ENCODE measurements around the gene SLC6A1. TPM values are rescaled to one million over a fixed set of nuclear protein-coding genes. Genes with fewer than 3 reads are reported as not detected.

Gene SLC6A1
- total RNA-seq, 3 donors from 2014 or later: 0.14 to 0.35 (median 0.20) TPM

DNA sequence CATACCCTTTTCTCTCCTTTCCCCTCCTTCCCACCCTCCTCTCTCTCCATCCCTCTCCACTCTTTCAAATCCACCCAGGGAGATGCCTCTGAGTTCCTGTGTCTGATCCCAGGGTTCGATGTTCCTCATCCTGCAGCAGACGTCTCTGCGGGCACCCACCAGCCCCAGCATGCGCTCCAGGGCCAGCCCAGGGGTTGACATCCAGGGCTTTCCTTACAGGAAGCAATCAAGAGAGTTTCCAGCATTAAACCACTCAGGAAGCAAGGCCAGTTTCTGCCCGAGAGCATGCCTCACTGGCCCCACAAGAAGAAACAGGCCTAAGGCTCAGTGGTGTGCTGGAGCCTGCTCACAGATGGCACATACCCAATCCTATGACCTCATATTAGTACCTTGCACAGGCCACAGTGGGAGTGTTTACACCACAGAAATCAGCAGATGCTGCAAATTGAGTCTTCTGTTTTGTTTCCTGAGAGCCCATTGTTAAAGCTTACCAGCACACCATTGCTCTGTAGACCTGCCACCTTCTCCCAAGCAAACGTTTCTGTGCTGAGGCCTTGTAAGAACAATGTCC lies 13.2 kb downstream of the SLC6A1 start:
- Histone ChIP-seq H3K4me3 (no peak overlapping the region), H3K36me3 (ENCODE audit: low read depth) (no peaks in the 10 kb centered on the region), H3K9me3 (no peaks in the 10 kb centered on the region), H3K4me1 (ENCODE audit: low read depth) (no peaks in the 10 kb centered on the region)
- ATAC-seq (no peak), DNase-seq (no peak)
- TF ChIP-seq, protein P1, sequence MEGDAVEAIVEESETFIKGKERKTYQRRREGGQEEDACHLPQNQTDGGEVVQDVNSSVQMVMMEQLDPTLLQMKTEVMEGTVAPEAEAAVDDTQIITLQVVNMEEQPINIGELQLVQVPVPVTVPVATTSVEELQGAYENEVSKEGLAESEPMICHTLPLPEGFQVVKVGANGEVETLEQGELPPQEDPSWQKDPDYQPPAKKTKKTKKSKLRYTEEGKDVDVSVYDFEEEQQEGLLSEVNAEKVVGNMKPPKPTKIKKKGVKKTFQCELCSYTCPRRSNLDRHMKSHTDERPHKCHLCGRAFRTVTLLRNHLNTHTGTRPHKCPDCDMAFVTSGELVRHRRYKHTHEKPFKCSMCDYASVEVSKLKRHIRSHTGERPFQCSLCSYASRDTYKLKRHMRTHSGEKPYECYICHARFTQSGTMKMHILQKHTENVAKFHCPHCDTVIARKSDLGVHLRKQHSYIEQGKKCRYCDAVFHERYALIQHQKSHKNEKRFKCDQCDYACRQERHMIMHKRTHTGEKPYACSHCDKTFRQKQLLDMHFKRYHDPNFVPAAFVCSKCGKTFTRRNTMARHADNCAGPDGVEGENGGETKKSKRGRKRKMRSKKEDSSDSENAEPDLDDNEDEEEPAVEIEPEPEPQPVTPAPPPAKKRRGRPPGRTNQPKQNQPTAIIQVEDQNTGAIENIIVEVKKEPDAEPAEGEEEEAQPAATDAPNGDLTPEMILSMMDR (IDR thresholded peaks at IDR 0.05): no peak
- intact Hi-C loops (cut with DNase I, micrococcal nuclease): no loop called here

DNA sequence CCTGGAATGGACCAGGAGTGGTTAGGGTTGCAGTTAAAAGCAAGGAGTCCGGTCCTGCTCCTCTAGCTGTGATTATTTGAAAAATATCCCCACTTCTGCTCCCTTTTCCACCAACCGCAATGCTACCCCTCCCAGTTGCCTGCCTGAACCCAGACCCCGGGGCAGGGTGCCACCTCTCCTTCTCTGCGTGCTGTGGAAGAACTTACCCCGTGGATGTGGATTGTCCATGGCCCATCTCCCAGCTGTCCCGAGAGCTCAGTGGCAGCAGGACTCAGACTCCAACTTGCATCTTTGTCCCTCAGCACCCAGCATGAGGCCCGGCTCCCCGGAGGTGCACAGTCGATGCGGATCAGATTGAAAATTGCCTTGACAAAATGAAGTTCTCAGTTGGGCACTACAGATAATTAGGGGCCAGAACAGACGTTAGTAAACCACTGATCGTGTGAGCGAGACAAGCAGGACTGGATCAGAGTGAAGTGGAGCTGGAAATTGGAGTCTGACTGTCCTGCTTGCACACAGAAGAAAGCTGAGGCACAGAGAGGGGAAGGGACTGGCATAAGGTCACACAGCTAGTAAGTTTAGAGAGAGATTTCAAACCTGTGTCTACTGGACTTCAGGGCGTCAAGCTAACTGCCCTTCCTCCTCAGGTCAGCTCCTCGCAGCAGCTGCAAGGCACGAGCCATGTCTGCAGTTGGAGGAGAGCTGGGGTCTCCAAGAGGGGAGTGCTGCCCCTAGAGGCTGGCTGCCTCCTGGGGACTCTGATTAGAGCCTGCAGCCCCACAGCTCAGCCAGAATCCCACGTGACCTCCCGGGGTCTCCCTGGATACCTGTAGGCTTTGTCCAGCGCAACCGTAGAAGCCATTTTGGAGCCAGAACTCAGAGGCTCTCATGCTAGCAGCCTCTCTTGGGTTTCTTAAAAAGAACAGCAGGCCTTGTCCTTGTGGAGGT lies 14.7 kb downstream of the SLC6A1 start:
- no peaks in the 10 kb centered on the region for H3K4me1 ChIP-seq (ENCODE audit: low read depth)
- H3K4me3 ChIP-seq: no peak overlapping the region
- H3K9me3 ChIP-seq: no peaks in the 10 kb centered on the region
- H3K36me3 ChIP-seq (ENCODE audit: low read depth): no peaks in the 10 kb centered on the region
- DNase-seq (no peak), ATAC-seq (no peak)
- TF ChIP-seq, protein P1 (IDR thresholded peaks at IDR 0.05): no peak
- intact Hi-C loops (cut with DNase I, micrococcal nuclease): no loop called here

DNA sequence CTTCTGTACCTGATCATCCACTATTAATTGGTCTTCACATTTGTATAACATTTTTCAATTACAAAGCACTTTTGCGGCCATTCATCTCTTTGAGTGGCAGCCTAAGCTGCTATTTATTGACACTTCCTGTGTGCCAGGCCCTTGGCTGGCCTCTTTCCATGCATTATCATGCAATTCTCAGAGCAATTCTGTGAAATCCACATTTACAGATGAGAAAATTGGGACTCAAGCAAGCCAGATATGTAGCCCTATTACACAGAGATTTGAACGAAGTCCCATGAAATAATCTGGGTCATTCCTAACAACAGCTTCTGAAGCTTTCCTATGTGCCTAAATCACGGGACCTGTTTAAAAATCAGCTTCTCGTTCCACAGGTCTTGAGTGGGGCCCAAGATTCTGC lies 17.4 kb downstream of the SLC6A1 start:
- intact Hi-C loops (cut with DNase I, micrococcal nuclease): no loop called here
- no peaks in the 10 kb centered on the region for H3K36me3 ChIP-seq (ENCODE audit: low read depth)
- DNase-seq (no peak), ATAC-seq (no peak)
- H3K9me3 ChIP-seq: no peaks in the 10 kb centered on the region
- no peak overlapping the region for H3K4me3 ChIP-seq
- TF ChIP-seq, protein P1 (IDR thresholded peaks at IDR 0.05): no peak
- no peaks in the 10 kb centered on the region for H3K4me1 ChIP-seq (ENCODE audit: low read depth)

DNA sequence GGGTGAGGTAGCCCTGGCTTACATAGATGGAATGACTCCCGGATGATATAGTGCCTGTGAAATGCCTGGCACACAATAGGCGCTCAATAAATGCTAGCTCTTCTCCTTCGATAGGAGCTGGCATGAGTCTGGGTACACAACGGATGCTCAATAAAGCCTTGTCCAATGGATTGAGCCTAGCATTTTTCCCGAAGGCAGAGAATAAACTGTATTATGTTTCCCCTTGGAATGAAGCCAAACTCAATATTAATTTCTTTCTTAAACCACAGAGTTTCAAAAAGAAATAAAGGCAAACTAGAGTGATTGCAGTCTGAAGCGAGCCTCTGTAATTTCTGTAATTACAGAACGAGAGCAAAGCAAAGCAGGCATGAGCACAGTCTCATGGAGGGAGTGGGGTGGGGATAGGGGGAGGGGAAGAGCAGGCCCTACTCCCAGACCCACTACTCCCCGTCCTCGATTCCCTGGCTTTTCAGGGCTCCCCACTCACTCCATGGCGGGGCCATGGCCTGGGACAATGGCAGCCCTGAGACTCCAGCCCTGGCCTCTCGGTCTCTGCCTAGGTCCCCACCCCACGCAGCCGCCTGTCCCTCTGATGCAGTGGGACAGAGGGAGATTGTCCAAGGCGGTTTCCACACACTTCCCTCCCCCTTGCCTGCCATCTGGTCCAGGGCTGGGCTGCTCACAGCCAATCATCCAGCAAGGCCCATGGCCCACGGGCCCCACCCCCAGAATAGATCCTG lies 18.0 kb downstream of the SLC6A1 start:
- TF ChIP-seq, protein P1 (IDR thresholded peaks at IDR 0.05): no peak
- no peaks in the 10 kb centered on the region for H3K9me3 ChIP-seq
- intact Hi-C loops (cut with DNase I, micrococcal nuclease): no loop called here
- H3K4me1 ChIP-seq (ENCODE audit: low read depth): no peaks in the 10 kb centered on the region
- H3K4me3 ChIP-seq: no peak overlapping the region
- no peak for DNase-seq
- no peak for ATAC-seq
- no peaks in the 10 kb centered on the region for H3K36me3 ChIP-seq (ENCODE audit: low read depth)

DNA sequence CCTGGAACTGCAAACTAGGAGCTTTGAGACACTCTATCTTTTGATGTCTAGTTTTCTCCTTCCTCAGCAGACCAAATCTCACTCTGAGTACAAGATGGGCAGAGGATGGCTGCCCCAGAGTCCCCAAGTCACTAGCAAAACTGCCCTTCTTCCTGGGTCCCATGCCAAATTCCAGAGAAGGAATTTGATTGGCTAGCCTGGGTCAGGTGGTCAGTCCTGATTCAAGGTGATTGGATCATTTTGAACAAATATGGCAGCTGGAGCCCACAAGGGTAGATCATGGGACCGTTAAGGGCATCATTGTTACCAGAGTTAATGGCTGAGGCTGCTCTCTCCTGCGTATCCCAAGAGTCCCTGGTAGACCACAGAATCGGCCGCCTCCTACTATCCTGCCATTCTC lies 21.7 kb downstream of the SLC6A1 start:
- Histone ChIP-seq H3K9me3 (no peaks in the 10 kb centered on the region), H3K4me3 (no peak overlapping the region), H3K4me1 (ENCODE audit: low read depth) (no peaks in the 10 kb centered on the region), H3K36me3 (ENCODE audit: low read depth) (no peaks in the 10 kb centered on the region)
- intact Hi-C loops (cut with DNase I, micrococcal nuclease): no loop called here
- no peak for ATAC-seq
- DNase-seq: no peak
- TF ChIP-seq, protein P1 (IDR thresholded peaks at IDR 0.05): no peak

Data from mucosa of descending colon (tissue), 3 donors.